GM18873 (cell line): ENCODE results near the gene VPS37B.
"Not testable (repeated sequence)": the region's sequence is repeated elsewhere in the genome, so short reads cannot be mapped to it uniquely, and the experiment has no call there.

Source experiments
- ATAC-seq: cut with Tn5 transposase; IDR thresholded peaks from one replicate; pipeline ENCODE4 v1.9.1; 2021; ENCODE audit warnings: mild to moderate bottlenecking, moderate library complexity, moderate number of reproducible peaks; ENCODE audit not compliant: unreplicated experiment, low FRiP score

The VPS37B gene

GRCh38 chr12:122909442-122910288 lies 13.7 kb upstream of the VPS37B start:
- no peak for ATAC-seq

DNA sequence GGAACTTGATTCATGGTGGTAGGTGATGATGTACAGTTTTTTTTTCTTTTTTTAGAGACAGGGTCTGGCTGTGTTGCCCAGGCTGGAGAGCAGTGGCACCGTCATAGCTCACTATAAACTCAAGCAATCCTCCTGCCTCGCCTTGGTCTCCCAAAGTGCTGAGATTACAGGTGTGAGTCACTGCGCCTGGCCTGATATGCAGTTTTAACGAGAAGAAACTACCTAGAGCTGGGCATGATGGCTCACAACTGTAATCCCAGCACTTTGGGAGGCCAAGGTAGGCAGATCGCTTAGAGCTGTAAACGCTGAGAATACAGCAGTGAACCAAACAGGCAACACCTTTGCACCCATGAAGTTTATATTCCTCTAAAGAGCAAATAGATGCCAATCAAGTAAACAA lies 13.0 kb upstream of the VPS37B start:
- no peak for ATAC-seq

DNA sequence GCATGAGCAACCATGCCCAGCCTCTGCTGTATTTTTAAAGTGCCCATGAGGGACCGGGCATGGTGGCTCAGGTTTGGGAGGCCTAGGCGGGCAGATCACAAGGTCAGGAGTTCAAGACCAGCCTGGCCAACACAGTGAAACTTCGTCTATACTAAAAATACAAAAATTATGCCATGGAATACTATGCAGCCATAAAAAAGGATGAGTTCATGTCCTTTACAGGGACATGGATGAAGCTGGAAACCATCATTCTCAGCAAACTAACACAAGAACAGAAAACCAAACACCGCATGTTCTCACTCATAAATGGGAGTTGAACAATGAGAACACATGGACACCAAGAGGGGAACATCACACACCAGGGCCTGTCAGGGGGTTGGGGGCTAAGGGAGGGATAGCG lies 9.3 kb upstream of the VPS37B start:
- not testable (repeated sequence) for ATAC-seq

DNA sequence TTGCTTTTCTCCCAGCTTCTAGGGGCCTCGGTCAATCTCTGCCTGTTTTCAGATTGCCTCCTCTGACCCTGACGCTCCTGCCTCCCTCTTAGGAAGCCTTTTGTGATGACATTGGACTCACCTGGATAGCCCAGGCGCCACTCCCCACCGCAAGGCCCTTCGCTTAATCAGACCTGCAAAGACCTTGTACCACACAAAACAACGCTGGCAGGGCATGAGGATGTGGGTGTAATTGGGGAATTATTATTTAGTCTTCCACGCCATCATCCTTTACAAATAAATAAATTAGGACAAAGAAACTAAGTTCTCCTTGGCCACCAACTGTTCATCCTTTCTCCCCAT lies 7.7 kb upstream of the VPS37B start:
- no peak for ATAC-seq

DNA sequence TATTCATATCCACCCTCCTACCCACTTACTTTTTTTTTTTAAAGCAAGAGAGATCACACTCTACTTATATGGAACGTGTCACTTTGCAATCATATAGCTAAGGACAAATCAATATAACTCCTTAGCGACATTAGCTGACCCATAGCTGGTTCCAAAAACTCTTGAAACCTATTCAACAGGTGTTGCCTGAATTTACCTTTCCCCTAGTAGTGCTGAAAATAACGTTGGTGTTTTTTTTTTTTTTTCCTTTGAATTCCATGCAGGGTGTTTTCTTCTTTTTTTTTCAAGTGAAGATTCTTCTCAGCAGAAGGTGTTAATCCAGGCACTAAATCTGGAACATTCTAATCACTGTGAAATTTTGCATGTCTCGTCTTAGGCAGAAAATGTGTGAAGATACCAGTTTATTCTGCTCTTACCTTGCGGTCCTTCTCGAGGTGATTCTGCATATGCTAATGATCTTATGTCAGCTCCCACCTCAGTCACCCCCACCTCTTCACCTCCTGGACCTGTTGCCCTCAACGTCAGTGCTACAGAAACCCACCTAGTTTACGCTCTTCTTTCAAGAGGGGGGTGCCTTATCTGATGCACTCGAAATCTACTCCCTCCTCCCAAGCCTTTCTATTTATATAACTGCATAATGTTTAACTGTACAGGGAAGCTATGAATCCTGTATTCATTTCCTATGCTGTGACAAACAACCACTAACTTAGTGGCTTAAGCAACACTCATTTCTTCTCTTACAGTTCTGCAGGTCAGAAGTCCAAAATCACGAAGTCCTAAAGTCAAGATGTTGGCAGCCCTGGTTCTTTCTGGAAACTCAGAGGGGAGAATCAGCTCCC lies 7.1 kb upstream of the VPS37B start:
- ATAC-seq = no peak

DNA sequence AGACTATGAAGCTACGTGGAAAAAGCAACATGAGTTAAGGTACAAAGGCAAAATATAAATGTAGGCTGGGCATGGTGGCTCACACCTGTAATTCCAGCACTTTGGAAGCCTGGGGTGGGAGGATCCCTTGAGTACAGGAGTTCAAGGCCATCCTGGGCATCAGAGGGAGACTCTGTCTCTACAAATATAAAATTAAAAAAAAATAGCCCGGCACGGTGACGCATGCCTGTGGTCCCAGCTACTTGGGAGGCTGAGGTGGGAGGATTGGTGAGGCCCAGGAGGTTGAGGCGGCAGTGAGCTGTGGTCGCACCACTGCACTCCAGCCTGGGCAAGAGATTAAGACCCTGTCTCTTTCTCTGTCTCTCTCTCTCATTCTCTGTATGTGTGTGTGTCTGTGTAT lies 4.0 kb upstream of the VPS37B start:
- ATAC-seq = no peak

DNA sequence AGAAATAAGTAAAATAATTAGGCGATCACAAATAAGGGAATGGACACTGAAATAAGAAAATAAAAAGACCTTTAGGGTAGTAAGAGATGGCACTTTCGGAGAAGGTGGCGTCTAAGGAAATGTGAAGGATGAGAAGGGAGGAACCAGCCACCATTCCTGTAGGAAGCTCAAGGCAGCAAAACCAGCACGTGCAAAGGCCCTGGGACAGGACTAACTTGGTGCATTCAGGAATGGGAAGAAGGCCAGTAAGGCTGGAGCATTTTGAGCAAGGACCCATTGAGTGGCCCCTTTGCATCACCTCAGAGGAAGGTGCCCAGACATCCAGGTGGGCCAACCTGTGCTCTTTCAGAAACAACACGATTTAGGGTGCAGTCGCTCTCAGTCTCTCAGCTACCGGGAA lies 738 bp upstream of the VPS37B start:
- no peak for ATAC-seq

- no peak for ATAC-seq
Measured at GRCh38 chr12:122895320-122895703, 612 bp downstream of the VPS37B start.

GRCh38 chr12:122894193-122895121 lies 1.5 kb downstream of the VPS37B start:
- no peak for ATAC-seq

DNA sequence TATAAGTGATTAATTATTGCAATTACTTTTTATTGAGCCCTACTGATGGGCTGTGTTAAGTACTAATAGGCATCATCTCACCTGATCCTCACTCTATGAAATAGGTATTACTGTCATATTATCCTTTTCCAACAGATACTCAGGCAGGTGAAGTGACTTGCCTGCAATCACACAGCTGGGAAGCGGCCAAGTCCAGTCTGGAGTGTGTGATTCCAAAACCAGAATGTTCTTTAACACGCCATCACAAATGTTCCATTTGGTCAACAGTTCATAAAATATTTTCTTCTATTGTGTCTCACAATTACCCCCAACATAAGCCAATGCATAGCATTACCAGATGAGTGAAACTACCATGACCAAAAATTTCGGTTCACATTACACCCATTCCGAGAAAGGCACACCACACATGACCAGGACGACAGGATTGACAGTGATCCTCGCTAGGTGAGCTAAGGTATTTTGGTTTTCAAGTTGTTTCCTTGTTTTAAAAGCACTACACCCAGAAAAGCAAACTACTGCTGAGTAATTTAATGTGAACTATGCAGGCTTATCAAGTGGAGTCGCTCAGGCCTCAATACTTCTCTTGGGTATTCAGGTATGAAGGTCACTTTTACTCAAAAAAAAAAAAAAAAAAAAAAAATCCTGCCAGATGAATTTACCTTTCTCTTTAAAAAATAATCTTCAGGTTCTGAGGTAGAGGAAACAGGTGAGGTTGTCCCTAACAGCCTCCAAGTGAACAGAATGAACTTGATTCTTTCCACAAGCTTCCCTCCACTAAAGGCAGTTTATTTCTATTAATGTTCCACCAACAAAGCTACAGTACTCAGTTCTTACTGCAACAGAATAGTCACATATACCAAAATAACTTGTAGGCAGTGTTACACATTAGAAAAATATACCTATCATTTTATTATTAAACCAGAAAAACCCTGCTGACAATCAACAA lies 2.4 kb downstream of the VPS37B start:
- no peak for ATAC-seq

DNA sequence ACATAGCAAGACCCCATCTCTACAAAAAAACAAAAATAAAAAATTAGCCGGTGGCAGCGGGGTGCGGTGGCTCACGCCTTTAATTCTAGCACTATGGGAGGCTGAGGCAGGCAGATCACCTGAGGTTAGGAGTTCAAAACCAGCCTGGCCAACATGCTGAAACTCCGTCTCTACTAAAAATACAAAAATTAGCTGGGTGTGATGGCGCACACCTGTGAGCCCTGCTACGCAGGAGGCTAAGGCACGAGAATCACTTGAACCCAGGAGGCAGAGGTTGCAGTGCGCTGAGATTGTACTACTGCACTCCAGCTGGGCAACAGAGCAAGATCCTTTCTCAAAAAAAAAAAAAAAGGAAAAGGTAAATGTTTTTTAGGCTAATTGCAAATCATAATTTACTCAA lies 3.2 kb downstream of the VPS37B start:
- ATAC-seq = not testable (repeated sequence)

DNA sequence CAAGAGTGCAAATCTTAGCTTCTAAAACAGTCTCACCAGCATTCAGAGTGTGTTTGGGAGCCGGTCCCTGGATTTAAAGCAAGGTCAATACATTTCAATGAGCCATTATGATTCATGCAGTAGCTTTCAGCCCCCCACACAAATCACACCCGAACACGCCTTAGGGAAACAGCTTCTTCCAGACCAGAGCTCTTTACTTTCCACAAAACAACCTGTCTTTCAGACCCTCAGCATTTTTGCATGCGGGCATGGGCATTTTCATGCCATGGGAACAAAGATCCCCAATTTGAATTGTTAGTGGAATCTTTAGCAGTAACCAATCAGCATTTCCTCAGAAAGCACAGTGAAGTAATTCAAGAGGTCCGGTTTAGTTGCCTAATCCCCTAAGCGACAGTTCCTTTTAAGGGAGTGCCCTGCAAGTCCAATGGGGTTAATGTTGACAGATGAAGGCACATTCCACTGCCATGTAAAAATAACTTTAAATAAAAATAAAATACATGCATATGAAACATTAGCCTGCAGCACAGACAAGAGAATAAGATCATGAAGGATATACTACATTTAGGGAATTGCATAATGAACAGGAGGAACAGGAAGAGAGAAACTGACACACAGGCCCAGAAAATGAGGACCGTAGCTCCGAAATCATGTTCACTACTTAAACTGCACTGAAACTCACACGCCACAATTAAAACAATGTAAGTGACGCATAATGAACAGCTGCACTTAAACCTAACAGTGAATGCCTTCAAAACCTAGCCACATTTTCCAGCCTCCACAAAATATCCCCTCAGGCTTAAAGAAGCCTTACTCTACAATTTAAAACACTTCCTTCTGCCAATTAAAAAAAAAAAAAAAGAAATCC lies 4.0 kb downstream of the VPS37B start:
- ATAC-seq = no peak

- ATAC-seq = no peak
Measured at GRCh38 chr12:122889761-122890520, 6.0 kb downstream of the VPS37B start.

GRCh38 chr12:122888232-122888752 lies 7.6 kb downstream of the VPS37B start:
- no peak for ATAC-seq

DNA sequence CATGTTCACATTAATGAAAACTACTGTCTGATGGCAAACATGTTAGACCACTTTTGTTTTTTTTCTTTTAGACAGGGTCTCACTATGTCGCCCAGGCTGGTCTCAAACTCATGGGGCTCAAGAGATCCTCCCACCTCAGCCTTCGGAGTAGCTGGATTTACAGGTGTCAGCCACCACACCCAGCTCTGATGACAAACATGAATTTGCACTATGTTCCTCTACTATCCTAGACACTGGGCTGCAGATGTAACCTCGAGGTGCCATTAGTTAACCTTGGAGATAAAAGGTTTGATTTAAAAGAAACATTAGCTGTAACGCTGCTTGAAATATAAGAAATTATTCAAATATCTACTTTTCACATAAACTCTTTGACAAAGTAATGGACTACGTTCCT lies 8.1 kb downstream of the VPS37B start:
- ATAC-seq = peak; percentile 26

DNA sequence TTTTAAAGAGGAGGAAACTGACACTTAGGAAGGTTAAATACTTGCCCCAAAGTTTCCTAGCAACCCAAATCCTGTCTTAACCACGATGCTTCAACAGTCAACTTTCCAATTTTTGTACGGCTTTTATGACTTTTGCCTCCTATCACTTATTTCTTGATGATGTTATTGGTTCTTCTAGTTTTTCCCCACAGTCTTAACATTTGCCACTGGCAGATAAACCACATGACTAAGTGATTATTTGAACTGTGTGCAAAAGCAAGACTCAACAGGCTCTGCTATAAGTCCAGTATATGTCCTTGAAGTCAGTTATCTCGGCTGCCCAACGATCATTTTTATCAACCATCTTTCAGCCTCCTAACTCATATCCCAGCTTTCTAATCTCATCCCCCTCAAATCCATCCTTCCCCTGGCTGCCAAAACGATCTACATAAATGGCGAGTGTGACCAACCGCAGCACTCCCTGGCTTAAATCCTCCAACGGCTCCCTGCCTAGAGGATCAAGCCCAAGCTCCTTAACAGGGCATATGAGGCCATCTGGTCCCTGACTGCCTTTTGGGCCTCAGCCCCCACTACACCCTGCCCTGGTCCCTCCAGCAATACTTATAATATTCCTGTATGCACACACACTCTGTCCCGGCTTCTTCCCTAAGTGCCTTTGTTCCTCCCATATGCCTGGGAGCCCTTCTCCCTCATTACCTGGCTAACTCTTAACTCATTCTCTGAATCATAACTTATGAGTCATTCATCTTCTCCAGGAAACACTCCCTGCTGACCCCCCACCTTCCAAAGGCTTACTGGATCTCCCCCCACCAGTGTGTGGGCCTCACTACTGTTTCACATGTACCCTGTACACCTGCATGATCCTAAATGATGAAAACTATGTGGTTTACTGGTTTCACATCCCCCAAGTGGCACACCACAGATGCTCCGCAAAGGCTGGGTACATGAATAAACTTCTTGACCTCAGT lies 8.8 kb downstream of the VPS37B start:
- peak; percentile 86 for ATAC-seq

DNA sequence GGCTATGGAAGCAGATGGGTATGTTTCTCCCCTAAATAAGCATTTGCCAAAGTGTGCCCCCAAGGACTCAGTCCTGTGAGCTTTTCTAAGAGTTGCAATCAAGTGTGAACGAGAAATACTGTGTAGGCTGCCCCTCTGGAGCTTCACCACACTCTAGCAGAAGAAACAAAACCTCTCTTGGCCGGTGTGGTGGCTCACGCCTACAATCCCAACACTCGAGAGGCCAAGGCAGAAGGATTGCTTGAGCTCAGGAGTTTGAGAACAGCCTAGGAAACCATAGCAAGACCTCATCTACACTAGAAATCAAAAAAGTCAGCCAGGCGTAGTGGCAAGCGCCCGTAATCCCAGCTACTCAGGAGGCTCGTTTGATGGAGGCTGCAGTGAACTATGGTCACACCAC lies 9.8 kb downstream of the VPS37B start:
- no peak for ATAC-seq
